Stimulated activated CD4-positive, alpha-beta T cell treated with anti-CD3 and anti-CD28 coated beads, Interleukin-1b, Interleukin-23, amount 100 ng/mL, for 4 hours (primary cell): ENCODE results near the gene RENBP.

Experiments
- DNase-seq, 2 donors: peaks; one replicate each; pipeline ENCODE4 v3.0.0-alpha.2; 2020; ENCODE audit warnings: low read depth in 2 of 2

RENBP gene

GRCh38 chrX:153920546-153920945 lies 23.9 kb downstream of the RENBP start:
- no peak for DNase-seq

- DNase-seq: no peak
Observed at GRCh38 chrX:153919281-153919680, 25.2 kb downstream of the RENBP start.

- no peak for DNase-seq
Observed at GRCh38 chrX:153917869-153918268, 26.6 kb downstream of the RENBP start.

GRCh38 chrX:153913701-153914100 lies 30.7 kb downstream of the RENBP start:
- no peak for DNase-seq

GRCh38 chrX:153913211-153913610 lies 31.2 kb downstream of the RENBP start:
- DNase-seq: no peak

- DNase-seq: no peak
Observed at GRCh38 chrX:153911798-153912197, 32.6 kb downstream of the RENBP start.

GRCh38 chrX:153910446-153910845 lies 34.0 kb downstream of the RENBP start:
- no peak for DNase-seq

GRCh38 chrX:153909980-153910360 lies 34.5 kb downstream of the RENBP start:
- DNase-seq: no peak

- no peak for DNase-seq
Observed at GRCh38 chrX:153909024-153909979, 35.1 kb downstream of the RENBP start.

- no peak for DNase-seq
Observed at GRCh38 chrX:153908219-153908860, 36.1 kb downstream of the RENBP start.

- DNase-seq: no peak
Observed at GRCh38 chrX:153907456-153907855, 37.0 kb downstream of the RENBP start.

- DNase-seq: no peak
Observed at GRCh38 chrX:153906126-153906917, 38.1 kb downstream of the RENBP start.

GRCh38 chrX:153905481-153906095 lies 38.9 kb downstream of the RENBP start:
- DNase-seq: no peak

GRCh38 chrX:153903991-153904957 lies 40.2 kb downstream of the RENBP start, which contains the start of gene AVPR2:
Gene AVPR2 (plus strand): TSS chrX:153904673. CDS start chrX:153905146, 473 bp downstream.
- DNase-seq: no peak

- no peak for DNase-seq
Observed at GRCh38 chrX:153903238-153903980, 41.0 kb downstream of the RENBP start.

GRCh38 chrX:153902385-153902784 lies 42.1 kb downstream of the RENBP start:
- no peak for DNase-seq

- no peak for DNase-seq
Observed at GRCh38 chrX:153901753-153902140, 42.7 kb downstream of the RENBP start.

- DNase-seq: peak in 1 of 2 donors; percentile 52
Observed at GRCh38 chrX:153900831-153901752, 43.4 kb downstream of the RENBP start.

- DNase-seq: no peak
Observed at GRCh38 chrX:153897899-153898298, 46.5 kb downstream of the RENBP start.
